COLO668 (cell line): Measurements from ENCODE around the gene PNKD.
"Not testable (repeated sequence)": the region's sequence is repeated elsewhere in the genome, so short reads cannot be mapped to it uniquely, and the experiment has no call there.

Source experiments
- DNase-seq: peaks from one replicate; lab custom pipeline; 2025; ENCODE audit not compliant: unreplicated experiment; lab: John Stamatoyannopoulos, UW

Gene PNKD

DNA sequence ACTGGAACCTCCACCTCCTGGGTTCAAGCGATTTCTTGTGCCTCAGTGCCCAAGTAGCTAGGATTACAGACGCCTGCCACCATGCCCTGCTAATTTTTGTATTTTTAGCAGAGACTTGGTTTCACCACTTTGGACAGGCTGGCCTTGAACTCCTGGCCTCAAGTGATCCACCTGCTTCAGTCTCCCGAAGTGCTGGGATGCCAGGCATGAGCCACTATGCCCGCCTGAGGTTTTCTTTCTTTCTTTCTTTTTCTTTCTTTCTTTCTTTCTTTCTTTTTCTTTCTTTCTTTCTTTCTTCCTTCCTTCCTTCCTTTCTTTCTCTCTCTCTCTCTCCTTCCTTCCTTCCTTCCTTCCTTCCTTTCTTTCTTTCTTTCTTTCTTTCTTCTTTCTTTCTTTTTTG lies 44.4 kb downstream of the PNKD start:
- DNase-seq: not testable (repeated sequence)

DNA sequence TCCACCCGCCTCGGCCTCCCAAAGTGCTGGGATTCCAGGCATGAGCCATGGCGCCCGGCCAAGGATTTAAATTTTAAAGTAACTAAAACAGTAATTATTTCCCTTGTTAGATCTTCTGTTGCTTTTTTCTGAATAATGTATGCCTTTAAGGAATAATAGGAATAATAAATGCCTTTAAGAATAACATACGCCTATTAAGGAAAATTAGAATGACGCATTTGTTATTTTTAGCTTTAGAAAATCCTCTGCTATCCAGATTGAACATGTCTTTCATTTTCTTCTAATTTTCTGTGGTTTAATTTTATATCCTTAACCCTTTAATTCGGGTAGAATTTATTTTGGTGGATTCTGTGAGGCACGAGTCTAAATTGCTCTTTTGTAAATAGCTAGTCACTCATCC lies 45.1 kb downstream of the PNKD start:
- no peak for DNase-seq

DNA sequence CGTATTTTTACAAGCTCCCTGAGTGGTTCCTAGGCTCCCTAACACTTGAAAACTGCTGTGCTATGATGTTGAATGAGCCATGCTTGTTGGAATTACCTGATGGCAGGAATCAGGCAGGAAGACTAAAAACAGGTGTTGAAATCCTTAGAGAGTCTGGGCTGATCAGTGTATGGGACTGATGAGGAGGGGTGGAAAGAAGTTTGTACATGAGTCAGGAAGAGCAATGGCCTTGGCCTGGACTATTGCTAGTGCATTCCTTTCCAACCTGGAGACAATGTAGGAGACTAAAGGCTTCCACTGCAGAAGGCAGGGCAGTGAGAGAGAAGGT lies 46.9 kb downstream of the PNKD start:
- DNase-seq: no peak

DNA sequence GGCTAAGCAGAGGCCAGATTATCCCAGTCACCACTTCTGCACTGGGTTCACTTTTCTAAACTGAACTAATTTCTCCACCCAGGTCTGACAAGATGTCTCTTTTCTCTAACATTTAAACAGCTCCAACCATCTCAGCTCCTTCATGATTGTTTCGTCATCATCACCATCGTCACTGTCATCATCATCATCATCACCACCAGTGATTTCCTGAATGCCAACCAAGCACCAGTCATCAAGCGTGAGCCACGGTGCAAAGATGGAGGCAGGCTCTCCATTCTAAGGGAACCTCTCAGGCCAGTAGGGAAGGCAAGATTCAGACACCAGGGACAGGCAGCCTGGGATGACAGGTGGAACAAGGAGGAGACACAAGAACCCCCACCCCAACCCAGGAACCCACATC lies 47.5 kb downstream of the PNKD start:
- DNase-seq: no peak

DNA sequence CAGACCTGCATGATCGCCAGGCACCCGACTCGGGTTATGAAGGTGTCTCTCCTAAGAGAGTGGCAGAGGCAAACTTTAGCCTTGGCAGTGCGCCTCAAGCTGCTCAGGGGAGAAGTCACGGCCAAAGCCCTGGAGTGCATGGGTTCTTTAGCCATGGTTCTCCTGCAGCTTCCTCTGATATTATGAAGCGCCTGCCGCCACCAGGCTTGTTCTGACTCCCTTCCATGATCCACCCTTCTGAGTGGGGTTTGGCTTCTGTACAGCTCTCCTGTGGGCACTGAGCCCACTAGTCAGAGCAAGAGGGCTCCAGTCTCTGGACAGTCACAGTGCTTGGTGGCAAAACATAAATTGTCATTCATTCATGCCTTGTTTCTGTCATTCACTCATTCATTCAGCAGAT lies 47.9 kb downstream of the PNKD start:
- no peak for DNase-seq

DNA sequence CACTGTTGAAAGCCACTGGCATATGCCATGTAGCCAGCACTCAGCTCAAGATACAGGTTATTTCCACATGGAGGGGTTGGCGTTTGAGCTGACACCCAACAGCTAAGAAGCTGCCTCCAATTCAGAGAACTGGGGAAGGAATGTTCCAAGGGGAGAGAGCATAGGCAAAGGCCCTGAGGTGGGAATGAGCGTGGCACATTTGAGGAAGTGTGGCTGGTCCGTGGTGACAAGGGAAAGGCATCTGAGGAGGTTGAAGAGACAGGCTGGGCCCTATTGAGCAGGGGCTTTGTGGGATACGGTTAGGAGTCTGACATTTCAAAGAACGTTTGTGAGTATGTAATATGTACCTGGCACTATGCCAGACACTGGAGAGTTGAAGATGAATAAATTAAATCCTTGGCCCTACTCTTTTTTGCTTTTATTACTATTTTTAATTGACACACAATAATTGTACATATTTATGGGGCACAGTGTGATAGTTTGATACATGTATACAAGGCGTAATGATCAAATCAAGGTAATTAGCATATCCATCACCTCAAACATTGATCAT lies 49.6 kb downstream of the PNKD start:
- no peak for DNase-seq

DNA sequence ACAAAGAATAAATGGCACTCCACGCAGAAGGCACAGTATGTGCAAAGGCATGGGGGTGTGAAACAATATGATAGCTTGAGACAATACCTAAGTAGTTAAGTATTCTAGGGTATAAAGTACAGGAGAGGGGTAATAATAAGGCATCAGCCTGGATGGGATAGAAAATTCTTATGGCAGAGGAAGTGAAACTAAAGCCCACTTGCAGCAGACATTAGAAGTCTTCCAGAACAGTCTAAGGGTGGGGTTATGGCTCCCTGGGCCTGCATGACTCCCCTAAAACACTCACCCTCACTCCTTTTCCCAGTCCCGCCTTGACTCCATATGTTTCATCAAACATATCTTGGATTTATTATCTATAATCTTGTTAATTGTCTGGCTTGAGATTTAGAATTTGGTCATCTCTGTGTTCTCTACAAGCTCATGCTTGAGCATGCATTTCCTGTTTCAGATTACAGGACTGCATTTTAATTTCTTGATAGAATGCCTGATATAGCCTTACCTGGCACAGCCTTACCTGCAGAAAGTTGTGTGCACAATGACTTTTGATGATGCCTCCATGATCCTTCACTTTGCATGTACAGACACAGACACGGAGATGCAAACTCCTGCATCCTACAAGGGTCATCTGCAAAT lies 50.5 kb downstream of the PNKD start:
- no peak for DNase-seq

DNA sequence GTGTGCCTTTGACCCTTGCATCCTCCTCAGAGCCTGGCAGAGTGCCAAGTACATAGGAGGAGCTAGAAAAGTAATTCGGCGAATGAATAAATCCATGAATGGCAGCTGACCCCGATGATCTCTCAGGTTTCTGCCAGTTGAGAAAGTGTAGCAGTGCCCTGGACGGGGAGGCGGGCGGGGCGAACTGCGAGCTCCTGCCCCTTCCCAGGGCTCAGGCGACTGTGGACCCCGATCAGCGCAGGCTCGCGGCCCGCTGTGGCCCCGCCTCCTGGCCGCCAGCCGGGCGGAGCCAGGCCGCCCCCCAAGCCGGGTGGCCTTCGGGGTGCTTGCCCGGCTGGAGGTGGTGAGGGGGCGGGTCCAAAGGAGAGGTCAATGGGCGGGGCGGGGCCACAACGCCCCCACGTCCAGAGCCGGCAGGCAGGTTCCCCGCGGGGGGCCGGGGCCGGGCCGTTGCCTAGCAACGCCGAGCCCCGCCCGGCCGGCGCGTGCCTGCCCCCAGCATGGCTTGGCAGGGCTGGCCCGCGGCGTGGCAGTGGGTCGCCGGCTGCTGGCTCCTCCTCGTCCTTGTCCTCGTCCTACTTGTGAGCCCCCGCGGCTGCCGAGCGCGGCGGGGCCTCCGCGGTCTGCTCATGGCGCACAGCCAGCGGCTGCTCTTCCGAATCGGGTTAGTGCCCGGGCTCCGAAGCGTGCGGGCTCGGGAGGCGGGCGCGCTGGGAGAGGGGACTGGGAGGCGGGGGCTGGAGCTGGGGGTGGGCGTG lies 52.6 kb downstream of the PNKD start:
- DNase-seq: peak; percentile 82

DNA sequence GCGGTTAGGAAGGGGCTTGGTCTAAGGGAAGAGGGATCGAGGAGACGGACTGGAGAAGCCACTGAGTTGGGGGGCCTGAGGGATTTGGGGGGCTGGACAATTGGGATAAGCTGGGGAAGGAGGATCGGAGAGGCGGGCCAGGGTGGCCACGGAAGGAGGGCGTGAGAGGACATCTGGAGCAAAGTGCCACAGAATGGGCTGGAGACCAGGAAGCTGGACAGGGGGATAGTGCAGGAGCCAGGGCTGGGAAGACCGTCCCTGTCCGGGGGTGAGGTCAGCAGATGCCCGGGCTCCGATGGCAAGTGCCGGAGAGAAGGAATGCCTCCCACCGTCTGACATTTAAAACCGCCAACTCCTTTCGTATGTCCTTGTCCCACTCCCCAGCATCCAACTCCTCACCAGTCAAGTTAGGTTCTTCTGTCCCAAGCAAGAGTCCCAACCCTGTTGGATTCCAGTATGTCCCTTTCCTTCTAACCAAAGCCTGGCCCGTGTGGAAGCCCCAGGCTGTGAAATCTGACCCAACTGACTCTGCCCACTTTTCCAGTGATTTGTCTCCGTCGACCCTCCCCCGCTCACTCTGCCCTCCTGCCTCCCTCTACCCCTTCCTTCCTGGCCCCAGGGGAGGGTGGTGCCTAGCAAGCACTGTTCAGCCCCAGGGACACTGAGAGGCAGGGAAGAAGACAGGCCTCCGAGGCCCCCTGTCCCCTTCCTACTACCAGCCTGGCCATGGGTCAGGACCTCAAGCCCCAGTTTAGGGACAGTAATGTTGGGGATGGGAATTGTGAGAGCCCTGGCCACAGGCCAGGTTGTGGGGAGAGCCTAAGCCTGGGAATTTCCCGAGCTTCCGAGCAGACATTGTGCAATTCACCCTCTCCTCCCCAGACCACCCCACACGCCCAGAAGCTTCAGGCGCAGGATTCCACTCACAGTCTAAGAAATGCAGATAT lies 53.5 kb downstream of the PNKD start:
- DNase-seq: peak; percentile 23

DNA sequence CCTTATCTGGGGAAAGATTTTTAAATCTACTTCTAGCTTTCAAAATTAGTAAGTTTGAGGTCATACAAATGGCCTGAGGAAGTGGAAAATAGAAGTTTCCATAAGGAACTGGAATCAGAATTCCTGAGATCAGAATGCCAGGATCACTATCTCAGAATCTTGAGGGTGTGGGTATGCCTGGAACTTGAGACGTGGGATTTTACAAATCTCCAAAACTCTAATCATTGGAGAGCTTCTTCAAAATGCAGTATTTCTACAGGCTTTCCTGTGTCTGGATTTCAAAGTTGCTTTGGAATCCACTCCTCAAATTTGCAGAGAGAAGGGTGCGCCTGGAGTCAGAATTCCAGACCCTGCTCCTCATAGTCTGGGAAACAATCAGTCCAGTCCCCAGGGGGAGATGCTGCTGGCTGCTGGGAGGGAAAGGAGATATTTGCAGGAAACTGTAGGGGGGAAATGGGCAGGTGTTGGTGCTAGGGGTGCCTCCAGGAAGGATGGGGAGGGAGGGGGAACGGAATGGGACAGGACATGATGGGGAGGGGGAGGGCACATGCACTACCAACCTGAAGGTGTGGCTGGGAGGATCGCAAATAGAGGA lies 55.3 kb downstream of the PNKD start:
- DNase-seq: no peak

DNA sequence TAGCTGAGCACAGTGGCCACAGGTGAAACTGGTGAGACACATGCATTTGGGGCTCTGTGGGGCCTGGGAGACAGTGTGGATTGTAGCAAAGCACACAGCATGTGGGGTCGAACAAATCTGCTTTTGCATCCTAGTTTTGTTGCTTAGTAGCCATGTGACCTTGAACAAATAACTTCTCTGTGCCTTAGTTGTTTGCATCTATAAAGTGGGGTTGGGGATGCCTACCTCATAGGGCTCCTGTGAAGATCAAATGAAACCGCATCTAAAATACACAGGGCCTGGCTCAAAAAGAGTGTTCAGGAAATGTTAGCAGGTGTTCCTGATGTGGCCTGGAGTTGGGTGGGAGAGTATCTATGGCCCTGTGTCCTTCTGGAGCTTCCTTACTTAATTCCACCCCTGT lies 56.0 kb downstream of the PNKD start:
- DNase-seq: no peak

DNA sequence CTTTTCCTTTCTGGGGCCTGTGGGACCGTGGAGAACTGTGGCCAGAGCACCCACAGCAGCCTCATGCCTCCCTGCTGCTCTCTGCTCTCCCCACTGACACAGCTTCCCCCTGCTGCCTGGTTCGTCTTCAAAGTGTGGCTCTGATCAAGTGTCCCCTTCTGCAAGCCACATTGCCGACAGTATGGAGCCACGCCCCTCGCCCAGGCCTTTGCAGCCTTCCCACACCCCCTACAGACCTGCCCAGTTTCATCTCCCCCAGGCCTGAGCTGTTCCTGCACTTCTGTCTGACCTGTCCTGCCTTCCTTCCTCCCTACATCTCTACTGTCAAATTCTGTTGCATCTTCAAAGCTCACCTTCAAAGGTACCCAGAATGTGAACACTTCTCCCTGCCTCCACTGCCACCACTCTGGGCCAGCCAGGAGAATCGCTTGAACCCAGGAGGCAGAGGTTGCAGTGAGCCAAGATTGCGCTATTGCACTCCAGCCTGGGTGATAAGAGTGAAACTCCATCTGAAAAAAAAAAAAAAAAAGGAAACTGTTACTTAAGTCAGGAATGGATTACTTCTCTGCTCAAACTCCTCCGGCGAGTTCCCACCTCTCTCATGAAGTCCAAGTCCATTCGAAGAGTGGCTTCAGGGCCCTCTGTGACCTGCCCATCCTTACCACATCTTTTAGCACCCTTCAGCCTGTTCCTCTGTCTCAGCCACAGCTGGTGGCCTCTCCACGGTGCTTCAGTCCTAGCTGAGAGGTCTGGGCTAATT lies 57.3 kb downstream of the PNKD start:
- DNase-seq: no peak

DNA sequence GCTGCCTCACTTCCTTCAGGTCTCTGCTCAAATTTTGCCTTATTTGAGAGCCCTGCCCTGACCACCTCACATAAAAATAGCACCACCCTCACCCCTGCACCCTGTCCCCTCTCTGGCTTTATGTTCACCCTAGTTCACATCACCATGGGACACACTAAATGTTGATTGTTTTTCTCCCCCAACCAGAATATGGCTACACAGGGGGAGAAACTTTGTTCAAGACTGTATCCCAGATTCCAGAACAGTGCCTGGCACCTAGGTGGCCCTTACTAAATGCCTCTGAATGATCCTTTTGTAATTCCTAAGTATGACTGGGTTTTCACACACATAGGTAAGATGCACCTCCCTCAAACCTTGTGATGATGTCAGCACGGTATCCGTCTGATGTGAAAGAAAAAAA lies 58.0 kb downstream of the PNKD start:
- no peak for DNase-seq

DNA sequence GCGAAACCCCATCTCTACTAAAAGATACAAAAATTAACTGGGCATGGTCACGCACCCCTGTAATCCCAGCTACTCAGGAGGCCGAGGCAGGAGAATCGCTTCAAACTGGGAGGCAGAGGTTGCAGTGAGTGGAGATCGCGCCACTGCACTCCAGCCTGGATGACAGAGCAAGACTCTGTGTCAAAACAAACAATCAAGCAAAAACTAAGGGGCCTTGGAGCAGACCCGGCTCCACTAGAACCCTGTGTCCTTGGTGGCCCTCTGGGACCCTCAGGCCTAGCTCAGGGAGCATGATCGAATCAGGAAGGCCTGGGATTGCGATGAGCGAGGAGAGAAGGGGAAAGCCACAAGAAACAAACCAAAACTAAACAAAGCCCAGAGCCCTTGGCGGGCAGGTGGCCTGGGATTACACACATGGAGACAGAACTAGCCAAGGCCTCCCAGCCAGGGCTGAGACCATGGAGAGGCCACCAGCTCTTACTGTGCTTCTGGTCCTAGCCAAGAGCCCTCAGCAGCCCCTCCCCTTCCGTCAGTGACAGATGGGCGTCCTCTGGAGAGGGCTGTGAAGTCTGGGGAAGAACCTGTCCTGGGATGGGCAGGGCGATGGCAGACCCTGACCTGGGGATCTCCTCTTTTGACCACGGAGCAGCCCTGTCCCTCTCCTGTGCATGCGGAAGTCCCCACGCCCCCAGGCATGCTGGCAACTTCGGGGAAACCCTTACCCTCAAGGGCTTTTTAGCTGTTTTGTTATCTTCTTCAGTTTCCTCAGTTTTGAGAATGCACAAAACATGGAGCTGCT lies 58.9 kb downstream of the PNKD start:
- DNase-seq: no peak

DNA sequence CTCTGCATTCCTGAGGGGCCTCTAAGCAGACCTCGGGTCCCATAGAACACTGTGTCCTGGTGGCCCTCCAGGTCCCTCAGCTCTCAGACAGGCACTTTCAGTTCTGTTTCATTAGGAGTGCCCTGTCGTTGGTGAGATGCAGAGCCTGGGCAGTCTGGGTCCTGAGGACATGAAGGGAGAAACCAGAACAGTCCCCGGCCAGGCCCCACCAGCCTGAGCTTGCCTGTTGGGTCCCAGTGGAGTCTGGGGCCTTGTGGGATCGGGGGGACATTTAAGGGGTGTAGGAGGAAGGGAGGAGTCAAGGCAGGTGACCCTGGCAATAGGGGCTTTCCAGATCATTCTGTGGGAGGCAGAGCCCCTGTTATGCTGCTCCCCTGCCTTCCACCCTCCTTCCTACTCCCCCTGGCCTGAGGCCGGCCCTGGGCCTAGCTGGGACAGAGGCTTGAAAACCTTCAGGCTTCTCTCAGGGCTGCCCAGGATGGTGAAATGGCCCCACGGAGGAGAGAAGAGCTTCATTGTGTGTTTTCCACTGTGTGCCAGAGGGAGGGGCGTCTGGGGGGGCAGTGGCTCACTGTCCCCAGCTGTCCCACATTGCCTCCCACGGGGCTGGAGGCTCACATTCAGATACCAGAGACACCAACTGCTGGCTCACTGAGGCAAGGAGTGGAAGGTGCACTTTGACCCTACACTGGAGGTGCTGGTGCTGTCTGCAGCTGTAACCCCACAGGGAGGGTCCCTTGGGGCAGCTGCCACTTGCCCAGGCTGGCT lies 59.7 kb downstream of the PNKD start:
- no peak for DNase-seq

DNA sequence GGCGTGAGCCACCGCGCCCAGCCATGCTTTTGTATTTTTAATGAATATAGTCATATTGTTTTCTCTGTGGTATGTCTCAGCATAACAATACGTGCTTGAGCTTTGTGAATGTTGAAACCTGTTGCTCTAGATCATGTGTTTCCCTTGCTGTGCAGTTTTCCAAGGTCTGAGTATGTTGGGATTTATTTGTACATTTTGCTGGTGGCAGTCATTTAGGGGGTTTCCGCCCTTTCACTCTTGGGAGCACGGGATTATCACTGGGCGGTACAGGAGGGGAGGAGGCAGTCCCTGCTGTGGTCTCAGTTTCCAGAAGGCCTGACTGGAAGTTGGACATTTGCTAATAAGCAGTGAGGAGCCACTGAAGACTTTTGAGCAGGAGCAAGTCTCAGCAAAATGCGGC lies 61.4 kb downstream of the PNKD start:
- DNase-seq: no peak

DNA sequence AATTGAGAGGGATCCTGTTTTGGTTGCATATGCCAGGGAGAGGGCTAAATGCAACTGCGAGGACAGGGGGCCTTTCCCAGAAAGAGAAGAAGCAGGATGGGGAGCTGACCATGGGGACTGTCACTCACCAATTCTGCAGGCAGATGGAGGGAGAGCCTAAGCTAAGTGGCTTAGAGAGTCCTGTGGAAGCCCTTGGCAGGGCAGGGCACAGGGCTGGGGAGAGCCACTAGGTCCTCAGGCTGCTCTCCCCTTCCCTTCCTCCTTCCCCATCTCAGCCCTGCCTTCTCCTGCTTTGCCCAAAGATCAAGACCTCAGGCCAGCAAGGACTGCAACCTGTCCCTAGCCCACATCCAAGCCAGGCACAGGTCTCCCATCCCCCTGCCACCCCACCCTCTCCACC lies 62.0 kb downstream of the PNKD start:
- DNase-seq: no peak

DNA sequence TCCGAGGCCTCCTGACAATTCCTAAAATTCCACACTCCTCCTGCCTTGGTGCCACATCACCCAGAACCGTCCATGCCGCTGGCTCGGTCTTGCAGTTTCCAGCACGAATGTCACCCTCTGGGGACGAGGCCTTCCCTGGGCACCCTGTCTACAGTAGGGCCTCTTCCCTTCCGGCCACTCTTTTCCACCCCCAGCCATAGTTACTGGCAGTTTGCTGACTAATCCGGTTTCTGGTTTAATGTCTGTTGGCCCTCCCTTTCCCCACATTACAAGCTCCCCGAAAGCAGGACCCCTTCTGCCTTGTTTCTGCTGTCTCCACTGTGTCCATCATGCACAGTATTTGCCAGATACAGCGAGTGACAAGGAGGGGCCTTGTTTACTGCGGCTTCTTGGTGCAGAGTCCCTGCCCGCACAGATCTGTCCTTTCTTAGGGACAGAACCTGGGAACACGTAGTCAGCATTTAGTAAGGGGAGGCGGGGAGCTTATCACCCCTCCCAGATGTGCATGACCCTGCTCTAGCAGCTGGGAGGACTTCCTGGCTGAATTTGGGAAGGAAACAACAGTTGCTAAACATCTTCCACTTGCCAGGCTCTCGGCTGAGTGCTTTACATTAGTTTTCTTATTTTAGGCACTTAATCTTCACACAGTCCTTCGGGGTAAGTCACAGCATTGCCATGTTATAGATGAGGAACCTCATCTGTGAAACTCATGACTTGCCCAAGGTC lies 62.8 kb downstream of the PNKD start:
- no peak for DNase-seq
